NCI-H460 (cell line): Measurements from ENCODE around the gene HOXD13. TPM values are rescaled to one million over a fixed set of nuclear protein-coding genes. Genes with fewer than 3 reads are reported as not detected.

ENCODE experiments used
- DNase-seq: peaks from one replicate; pipeline ENCODE4 v3.0.0-alpha.2; 2016; ENCODE audit warnings: low read depth; ENCODE audit errors: extremely low read depth
- total RNA-seq: library from RNA; depleted of rRNA; stranded (reverse); fragments of >200 nt; shearing (Covaris generic); gene quantifications from 2 replicates; pipeline ENCODE4 v1.2.3, GENCODE V29; 2014

Gene HOXD13
- total RNA-seq, 1 experiment from 2014 or later: 4.7 TPM

DNA sequence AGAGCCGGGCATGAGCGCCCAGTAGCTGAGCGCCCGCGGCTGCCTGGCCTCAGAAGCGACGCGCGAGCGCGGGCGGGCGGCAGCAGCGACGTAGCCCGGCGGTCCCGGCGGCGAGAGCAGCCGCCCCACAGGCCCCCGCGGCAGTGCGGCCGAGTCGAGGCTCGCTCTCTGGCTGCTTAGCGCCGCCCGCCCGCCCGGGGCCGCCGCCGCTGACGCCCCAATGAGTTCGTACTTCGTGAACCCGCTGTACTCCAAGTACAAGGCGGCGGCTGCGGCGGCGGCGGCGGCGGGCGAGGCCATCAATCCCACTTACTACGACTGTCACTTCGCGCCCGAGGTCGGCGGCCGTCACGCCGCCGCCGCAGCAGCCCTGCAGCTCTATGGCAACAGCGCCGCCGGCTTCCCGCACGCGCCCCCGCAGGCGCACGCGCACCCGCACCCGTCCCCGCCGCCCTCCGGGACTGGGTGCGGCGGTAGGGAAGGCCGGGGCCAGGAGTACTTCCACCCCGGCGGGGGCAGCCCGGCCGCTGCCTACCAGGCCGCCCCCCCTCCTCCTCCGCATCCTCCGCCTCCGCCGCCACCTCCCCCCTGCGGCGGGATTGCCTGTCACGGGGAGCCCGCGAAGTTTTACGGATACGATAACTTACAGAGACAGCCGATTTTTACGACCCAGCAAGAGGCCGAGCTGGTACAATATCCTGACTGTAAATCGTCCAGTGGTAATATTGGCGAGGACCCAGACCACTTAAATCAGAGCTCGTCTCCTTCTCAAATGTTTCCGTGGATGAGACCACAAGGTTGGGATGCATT, 37.8 kb downstream of the HOXD13 start:
- DNase-seq: peak; percentile 20

DNA sequence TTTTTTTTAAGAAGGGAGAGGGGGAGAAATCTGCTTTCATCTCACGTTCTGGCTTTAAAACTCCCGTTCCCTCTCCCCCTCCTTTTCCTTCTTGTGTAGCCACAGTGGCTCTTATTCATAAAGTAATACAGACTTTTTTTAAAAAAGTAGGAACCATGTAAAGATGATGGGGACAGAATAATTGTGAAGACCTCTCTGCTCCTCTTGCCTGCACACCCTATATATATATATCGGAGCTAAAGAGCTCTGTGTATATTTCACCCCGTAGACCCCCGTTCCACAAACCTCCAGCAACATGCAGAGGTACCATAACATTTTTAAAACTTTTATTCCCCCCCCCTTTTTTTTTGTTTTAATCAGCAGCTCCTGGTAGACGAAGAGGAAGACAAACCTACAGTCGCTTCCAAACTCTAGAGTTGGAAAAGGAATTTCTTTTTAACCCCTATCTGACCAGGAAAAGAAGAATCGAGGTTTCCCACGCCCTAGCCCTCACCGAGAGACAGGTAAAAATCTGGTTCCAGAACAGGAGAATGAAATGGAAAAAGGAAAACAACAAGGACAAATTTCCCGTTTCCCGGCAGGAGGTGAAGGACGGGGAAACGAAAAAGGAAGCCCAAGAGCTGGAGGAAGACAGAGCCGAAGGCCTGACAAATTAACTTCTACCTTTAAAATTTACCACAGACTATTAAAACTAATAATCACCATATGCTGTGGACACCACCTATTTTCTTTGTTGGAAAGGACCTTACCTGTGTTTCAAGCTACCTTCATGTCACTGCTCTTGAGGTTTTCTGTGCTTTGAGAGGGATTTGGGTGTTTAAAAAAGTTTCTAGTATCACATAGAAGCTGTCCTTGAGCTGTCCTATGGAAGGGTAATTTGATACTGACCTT, 38.7 kb downstream of the HOXD13 start:
- no peak for DNase-seq

DNA sequence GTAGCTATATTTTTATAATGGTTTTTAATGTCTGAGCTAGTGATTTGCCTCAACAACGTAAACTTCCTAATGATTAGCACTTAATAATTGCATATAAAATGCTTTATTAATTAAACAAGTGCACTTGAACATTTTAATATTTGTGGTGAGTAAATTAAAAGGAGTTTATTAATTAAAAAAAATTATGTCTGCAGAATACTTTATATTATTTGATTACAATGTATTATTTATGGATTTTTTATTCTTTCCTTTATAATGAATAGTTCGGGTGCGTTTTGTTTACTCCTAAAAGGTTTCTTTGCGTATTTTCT, 39.3 kb downstream of the HOXD13 start:
- DNase-seq: no peak

DNA sequence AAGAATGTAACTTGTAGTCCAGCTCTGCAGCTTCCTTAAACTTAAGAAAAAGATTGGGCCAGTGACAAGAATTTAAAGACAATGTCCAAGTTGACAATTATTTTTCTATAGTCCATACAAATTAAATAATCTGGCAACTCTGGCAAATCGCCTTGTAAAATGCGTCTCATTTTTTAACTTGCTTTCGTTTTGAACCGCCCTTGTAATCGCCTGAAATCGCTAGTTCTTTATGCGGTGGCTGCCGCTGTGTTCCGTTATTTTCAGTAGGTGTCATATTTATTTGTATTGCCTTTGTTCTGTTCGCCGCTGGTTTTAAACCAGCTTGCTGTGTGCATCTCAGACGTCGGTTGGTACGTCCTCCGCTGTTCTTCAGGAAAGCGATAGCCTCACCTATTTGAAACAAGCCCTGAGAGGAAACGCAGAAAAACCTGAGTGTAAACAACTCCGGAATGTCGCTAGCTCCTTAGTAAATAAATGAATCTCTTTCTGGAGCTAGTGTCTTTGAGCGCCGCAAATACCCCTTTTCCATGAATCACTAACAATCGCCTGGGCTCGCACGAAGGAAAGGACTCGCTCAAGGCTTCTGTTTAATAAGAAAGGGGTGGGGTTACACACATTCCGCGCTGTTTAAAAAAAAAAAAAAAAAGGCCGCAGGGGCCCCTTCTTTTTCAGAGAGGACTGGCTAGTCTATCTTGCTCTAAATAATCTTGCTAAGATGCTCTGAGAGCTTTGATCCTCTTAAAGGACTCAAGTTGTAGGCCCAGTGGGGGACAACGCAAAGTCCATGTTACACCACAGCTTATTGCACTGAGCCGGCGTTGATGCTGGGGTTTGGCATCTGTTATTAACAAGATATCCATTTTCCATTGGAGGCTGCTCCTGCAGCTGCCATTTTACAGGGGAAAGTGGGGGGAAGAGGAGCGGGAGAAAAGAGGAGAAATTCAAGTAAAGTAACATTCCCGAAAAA, 40.0 kb downstream of the HOXD13 start:
- DNase-seq: no peak

DNA sequence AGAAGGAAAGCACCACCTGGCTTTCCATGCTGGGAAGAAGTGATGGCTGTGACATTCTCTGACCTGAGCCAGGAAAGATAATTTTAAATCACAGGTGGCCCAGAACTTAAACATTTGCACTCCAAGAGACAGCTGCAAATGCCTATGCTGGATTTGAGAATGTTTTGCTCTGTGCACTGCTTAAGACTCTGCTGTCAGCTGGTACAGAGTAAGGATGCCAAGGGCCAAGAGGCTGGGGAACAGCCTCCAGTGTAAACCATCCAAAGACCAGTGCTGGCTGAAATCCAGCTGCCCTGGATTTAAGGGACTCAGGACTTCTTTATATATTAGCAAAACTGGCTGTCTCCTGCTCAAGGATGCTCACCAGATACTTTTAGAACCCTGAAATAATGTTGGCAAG, 40.9 kb downstream of the HOXD13 start:
- DNase-seq: no peak

DNA sequence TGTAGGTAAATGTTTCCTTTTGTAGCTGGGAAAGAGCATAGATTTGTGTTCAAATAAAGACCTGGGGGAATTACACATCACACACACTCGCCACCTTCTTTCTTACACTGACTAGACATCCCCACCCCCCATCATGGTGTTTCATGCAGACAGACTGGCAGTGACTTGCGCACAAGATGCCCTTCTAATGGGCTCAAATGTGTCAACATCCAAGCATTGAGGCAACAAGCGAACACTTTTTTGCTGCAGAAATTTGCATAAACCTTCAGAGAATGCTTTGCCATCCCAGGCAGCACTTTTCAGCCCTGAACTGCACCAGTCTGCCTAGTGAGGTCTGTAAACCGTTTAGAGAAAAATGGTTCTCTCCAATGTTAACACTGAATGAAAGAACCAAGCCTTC, 41.5 kb downstream of the HOXD13 start:
- DNase-seq: no peak

DNA sequence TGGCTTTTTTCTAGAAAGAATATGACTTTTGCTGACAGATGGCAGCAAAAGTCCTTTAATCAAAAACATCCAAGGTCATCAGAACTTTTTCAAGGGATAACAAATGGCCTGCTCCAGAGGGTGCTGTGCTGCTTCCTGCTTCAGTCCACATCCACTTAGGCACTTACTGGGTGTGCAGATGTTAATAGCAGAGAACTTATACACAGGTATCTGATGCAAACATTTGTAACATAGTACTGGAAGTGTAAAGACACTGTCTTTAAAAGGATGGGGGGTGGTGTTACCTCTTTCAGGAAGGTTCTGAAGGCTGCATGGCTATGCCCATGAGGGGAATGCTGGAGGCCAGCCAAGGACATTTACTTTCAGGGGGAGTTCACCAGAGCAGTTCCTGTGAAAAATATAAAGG, 42.5 kb downstream of the HOXD13 start:
- DNase-seq: peak; percentile 7

DNA sequence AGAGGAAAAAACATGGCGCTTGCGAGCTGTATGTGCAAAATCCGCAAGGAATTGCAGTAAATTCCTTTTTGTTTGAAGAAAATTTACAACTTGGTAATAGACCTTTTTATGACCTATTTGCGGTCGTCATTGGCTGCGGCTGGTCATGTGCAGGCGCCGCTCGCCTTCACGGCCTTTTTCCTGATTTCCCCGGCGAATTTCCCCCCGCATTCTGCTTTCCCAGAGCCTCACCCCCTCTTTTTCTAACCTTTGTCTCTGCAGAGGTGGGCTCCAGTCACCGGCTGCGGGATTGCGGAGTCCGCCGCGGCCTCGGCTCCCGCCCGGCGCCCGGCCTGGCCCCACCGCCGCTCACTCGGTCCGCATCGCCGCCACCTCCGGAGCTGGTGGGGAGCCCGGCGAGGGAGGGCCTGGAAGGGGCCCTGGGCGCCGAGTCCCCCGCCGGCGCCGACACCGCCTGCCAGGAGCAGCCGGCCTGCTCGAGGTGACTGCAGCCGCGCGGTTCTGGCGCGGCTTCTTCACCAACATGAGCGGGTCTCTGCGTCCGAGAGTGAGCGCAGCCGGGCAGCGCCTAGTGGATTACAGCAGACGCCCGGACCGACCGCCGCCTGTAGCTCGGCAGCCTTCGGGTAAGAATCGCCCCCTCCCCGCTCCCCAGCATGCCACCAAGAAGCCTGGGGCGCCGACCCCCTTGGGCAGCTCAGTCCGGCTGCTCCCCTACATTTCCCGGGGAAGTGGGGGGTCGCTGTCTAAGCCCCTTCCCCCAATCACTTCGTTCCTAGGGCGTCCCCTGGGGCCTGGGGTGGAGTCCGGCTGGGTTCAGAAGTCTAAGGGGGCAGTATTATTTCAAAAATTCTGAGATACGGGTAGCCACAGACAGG, 44.1 kb downstream of the HOXD13 start:
- DNase-seq: no peak

DNA sequence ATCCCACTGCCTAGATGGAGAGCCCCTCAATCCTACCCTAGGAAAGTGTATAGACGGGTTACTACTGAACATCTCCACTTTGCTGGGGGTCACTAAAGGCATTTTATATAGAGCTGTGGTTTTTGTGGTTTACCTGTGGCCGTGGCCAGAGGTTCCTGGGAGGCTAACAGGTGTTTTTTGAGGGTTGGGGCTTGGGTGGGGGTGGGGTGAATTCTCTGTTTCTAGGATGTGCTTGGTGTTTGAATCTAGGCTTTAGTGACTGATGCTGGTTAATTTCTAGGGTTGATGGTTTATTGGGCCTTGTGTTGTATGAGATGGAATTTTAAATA, 44.7 kb downstream of the HOXD13 start:
- no peak for DNase-seq

DNA sequence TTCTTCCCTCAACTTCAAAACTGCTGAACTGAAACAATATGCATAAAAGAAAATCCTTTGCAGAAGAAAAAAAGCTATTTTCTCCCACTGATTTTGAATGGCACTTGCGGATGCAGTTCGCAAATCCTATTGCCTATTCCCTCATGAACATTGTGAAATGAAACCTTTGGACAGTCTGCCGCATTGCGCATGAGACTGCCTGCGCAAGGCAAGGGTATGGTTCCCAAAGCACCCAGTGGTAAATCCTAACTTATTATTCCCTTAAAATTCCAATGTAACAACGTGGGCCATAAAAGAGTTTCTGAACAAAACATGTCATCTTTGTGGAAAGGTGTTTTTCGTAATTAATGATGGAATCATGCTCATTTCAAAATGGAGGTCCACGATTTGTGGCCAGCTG, 45.4 kb downstream of the HOXD13 start:
- DNase-seq: no peak

DNA sequence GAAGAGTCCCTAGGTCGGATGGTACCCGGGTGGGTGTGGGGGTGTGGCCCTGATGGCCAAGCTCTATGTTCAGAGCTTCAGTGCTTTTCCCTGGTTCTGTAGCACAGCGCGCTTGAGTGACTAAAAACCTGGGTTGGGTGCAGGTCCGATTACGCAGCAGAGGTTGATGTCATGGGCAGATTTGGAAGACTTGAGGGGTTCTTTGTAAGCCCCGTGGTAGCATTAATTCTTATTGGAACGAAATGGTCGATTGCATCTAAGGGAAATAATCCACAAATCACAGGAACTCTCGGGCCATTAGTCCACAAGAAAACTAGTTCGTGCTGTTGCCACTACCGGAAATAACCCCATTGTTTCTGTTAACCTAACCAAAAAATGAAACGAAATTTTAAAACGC, 46.0 kb downstream of the HOXD13 start:
- no peak for DNase-seq

DNA sequence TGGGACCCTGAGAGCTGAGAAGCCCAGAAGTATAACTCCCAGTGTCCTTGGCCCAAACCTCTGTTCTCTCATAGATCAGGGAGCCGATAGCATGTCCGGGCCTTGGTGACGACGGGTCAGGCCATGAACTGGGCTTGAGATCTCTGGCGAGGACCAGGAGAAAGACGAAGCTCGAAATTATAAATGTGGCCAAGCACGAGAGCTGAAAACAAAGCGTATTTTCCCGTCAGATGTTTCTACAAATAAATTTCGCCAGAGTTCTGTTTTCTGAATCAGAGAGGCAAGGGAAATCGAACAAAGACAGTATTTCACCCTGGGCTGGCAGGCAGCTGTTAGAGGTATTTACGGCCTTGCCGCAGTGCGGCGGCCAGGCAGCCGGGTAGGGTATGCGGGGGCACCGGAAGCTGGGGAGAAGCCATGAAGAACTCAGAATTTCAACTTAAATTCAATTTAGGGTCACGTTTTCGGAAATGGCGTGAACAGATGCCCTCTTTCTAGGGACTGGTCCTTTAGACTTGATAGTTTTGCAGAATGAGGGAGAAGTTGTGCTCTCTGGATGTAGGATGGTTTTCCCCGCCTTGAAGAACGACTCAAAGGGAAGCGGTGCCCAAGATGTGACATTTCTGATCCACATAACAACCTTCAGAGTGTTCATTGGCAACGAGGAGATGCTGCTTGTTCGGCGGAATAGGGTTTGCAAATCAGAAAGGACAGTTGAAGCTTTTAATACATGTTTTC, 46.6 kb downstream of the HOXD13 start:
- no peak for DNase-seq

DNA sequence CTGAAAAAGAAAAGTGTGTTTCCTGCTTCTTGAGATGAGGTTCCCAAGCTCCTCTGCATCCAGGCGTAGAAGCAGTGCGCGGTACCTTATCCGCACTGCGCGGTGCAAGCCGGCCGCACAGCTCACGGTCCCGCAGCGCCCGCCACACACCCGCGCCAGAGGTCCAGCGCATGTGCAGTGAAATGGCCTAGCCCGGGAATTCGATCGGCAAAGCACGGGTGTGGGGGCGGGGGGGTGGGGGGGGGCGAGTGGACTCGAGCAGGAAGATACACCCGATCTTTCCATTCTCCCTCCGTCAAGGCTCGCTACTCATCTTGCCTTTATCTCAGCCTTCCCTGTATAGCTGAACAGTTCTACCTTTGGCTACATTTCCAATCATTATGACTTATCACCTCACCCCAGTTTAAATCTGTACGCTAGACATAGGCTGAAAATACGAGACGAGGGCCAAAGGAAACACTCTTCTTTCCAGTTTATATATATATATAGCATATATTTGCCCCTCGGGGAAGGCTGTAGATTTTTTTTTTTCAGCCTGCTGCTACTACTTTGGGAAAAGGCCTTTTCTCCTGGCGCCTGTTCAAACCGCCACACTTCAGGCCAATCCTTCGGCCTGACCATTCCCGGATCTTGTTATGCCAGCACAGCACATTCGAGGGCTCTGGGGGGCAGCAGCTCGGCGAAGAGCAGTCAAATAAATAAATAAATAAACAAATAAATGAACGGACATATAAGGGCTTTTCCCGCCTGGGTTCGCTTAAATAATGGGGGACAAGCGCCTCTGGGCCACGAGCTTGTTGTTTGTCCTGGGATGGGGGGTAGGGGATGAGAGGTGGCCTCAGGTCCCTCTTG, 47.4 kb downstream of the HOXD13 start:
- no peak for DNase-seq

DNA sequence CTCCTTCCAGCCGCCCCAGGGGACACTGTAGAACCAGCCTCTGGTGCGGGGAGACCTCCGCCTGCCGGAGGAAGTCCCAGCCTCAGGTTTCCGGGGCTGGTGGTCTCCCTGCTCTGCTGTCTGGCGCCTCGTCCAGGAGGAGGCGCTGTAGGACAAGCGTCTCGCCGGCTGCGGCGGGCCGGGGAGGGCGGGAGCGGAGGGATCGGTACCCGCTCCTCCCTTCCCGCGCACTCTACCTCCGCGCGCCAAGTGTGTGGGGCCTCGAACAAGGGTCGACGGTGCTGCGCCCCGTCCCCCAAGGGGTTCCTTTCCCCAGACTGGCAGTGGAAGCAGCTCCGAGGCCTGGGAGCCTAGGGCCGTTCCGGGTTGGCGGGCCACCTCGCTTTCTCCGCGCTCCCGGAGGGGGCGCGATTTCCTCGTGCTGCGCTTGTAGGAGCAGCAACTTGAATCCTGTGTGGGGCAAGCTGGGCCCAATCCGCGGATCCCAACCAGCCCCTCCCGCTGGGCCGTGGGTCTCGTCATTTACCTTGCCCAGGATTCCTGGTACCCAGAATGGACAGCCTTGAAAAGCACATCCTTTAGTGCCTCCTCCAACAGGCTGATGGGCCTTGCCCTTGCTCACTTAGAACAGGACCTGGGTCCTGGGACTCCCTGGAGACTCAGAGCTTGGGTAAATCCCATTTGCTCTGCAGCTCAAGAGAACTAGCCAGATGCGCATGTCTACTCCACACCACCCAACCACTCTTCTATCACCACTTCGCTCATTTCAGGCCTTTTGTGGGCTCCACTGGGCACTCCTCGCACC, 48.2 kb downstream of the HOXD13 start:
- peak; percentile 72 for DNase-seq

DNA sequence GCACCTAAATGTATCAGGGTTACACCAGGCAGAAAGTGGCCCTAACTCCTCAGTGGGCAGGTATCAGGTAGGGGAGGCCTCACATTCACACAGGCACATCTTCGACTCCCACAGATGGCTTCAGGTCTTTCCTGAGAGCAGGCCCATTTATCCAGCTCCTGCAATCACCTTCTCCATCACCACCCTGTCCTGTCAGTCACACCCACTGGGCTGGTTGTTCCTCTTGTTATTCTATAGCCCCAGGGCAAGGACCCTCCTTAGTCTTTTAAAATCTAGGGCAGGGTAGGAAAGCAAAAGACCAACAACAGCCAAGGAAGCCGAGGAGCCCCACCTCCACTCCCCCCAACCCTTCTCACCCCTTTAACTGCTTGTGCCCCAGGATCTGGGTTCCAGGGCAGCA, 49.8 kb downstream of the HOXD13 start:
- no peak for DNase-seq
